ENCODE measurements around the gene HAUS1.

GRCh38 chr18:46067438-46068007 lies 36.7 kb upstream of the HAUS1 start:
- TF ChIP-seq, protein P1, sequence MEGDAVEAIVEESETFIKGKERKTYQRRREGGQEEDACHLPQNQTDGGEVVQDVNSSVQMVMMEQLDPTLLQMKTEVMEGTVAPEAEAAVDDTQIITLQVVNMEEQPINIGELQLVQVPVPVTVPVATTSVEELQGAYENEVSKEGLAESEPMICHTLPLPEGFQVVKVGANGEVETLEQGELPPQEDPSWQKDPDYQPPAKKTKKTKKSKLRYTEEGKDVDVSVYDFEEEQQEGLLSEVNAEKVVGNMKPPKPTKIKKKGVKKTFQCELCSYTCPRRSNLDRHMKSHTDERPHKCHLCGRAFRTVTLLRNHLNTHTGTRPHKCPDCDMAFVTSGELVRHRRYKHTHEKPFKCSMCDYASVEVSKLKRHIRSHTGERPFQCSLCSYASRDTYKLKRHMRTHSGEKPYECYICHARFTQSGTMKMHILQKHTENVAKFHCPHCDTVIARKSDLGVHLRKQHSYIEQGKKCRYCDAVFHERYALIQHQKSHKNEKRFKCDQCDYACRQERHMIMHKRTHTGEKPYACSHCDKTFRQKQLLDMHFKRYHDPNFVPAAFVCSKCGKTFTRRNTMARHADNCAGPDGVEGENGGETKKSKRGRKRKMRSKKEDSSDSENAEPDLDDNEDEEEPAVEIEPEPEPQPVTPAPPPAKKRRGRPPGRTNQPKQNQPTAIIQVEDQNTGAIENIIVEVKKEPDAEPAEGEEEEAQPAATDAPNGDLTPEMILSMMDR (conservative IDR thresholded peaks at IDR 0.05) = no peak
- no peak for TF ChIP-seq EZH2 (IDR thresholded peaks at IDR 0.05; ENCODE audit: low read depth)

All from PC-9 (cell line).